Fibroblast of gingiva (primary cell): ENCODE measurements around the gene C4orf54.
A peak's percentile ranks its signal among the peaks of the same experiment; 100 is the strongest.

ENCODE experiments used
- DNase-seq: peaks from one replicate; pipeline ENCODE4 v3.0.0-alpha.2; 2011; ENCODE audit warnings: low read depth

Gene C4orf54

DNA sequence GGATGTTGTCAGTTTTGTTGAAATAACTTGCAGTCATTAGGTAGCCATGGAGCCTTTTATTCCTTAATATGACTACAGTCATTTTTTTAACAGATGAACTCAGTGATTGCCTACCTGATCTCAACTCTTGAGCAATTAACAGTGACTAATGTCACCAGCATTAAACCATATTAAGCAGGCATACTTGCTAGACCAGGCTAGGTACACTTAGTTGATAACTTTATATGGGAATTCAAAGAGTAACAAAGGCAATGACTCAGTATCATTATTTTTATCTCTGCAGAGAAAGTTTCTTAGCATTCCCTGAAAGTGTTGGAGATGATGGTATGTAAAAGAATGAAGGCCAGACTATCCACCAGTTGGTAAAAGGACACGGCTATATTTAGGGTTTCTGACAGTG, at the start of gene C4orf54:
C4orf54 (minus strand) TSS at position 31 of the 400 bp plus-strand sequence. CDS start 3,180 bp downstream, outside the sequence.
- no peak for DNase-seq

DNA sequence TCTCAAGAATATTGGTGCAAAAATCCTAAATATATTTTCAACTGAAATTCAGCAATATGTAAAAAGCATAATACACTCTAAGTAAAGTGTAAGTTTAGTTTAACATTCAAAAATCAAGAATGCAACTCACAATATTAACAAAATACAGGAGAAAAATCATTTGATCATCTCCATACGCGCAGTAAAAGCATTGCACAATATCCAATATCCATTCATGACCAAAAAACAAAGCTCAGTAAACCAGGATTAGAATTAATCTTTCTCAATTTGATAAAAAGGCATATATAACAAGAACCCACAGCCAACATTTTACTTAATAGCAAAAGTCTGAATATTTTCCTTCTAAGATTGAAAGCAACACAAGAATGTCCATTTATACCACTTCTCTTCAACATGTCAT, 48.3 kb upstream of the C4orf54 start:
- DNase-seq = no peak

DNA sequence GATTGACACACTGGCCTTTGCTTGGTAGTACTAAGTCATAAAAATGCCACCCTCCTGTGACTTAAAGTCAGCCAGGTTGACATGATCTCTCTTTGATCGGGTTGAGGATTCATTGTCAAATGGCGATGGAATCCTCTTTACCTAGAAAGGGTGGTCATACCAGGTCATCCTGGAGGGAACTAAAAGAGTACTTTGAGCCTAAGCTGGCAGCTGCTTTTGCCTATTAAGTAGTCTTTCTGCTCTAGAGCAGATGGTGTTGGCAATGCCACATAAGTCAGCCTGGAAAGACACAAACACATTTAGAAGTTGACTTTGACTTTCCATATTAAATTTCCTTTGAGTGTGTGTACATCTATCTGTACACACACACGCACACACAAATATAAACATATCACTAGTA, 39.2 kb upstream of the C4orf54 start:
- DNase-seq = no peak

DNA sequence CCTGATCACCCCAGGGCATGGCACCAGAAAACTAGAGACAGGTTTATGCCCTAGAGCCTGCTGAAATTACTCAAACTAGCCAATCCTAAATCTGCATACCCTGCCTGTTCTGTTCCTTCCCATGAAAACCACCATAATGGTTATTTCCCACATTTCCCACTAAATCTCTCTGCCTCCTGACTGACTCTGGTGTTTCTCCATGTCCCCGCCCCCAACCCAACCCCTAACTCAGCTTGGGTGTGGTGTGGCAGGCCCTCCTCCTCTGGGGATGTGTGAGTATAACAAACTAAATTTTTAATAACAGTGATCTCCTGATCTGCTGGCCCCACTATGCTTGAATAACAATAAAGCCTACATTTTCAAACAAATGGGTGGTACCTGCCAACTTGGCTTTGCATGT, 35.5 kb upstream of the C4orf54 start:
- DNase-seq = no peak

DNA sequence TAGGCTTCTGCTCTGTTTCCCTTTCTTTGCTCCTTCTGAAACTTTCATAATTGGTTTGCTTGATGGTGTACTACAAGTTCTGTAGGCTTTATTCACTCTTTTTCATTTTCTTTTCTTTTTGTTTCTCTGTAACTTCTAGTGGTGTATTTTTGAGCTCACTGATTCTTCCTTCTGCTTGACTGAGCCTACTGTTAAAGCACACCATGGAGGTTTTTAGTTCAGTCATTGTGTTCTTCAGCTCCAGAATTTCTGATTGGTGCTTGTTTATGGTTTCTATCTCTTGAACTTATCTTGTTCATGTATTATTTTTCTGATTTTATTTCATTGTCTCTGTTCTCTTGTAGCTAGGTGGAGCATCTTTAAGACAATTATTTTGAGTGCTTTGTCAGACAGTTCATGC, 33.4 kb upstream of the C4orf54 start:
- DNase-seq = no peak

DNA sequence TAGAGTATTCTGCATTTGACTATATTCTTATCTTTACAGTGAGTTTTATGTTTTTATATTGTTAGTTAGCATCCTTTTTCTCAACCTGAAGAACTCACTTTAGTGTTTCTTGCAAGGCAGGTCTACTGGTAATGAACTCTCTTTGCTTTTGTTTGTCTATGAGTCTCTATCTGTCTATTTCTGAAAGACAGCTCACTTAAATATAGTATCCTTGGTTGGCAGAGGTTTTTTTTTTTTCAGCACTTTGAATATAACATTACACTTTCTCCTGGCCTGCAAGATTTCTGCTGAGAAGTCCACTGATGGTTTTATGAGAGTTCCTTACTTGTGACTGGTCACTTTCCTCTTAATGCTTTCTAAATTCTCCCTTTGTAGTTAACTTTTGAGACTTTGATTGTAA, 32.8 kb upstream of the C4orf54 start:
- no peak for DNase-seq

DNA sequence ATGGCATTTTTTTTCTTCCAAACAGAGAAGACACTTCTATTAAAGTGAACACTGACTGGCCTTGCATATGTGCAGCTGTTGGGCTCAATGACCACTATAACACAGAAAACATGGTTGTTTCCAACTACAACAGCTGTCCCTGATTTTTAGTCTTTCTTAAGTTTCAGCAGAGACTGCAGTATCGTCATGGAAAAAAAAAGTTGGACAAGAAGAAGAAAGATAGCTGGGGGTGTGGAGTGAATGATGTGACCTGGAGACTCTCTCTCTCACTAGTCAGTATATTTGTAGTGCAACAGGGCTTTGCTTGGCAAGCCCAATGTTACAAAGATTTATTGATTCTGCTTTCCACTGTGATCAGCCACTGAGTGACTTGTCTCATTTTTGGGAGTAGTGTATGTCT, 29.5 kb upstream of the C4orf54 start:
- DNase-seq = peak; percentile 41

DNA sequence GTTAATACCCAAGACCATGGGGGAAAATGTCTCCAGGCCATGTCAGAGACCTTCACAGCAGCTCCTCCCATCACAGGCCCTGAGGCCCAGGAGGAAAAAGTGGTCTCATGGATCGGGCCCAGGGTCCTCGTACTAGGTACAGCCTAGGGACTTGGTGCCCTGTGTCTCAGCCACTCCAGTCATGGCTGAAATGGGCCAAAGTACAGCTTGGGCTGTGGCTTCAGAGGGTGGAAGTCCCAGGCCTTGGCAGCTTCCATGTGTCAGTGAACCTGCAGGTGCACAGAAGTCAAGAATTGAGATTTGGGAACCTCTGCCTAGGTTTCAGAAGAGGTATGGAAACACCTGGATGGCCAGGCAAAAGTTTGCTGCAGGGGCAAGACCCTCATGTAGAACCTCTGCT, 27.6 kb upstream of the C4orf54 start:
- no peak for DNase-seq

DNA sequence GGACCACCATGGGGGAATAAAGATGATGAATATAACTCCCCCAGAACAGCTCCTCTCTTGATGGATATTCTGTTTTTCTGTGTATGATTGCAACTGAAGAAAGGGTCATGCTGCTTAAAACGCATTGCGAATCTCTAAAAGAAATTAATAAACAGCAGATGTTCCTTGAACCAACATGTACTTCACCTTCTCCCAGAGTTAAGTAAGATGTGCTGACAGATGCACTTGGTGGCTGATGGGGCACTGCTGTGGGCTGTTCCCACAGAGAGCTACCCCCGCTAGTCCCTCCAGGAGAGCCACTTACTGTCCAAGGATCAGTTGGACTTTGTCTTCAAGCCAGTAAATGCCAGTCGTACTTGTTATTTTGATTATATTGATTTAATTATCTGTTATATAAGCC, 26.3 kb upstream of the C4orf54 start:
- no peak for DNase-seq

DNA sequence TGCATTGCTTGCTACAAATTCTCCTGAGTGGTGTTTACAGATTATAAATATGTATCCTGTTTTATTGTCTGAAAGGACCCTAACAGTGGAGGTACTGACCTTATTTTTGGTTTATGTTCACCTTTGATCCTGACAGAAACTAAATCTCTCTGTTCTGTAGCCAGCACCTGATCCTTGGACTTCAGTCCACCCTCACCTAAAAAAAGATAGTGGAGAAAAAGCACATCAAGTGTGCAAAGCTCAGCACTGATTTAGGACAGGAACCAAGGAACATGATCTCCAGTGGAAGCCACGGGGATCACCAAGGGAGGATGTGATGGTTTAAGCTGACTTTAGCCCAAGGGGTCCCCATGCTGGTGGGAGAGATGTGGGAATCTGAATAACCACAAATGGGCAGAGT, 22.3 kb upstream of the C4orf54 start:
- no peak for DNase-seq

DNA sequence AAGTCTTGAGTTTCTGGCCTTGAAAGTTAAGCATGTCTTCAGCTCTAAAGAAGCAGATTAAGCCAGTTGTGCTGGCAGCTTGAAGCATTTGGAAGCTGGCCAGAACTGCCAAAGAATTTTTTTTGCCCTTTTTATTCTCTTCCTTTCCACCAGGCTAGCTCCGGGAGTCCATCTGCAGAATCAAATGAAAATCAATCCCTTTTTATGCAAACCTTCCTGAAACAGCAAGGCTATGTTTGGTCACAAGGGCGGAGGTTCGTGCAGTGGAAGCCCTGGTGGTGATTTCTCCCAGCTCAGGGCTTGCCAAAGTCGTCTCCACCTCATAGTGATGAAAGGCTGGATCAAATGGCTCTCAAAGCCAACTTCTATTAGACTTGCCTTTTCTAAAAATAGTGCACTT, 21.6 kb upstream of the C4orf54 start:
- peak; percentile 43 for DNase-seq

DNA sequence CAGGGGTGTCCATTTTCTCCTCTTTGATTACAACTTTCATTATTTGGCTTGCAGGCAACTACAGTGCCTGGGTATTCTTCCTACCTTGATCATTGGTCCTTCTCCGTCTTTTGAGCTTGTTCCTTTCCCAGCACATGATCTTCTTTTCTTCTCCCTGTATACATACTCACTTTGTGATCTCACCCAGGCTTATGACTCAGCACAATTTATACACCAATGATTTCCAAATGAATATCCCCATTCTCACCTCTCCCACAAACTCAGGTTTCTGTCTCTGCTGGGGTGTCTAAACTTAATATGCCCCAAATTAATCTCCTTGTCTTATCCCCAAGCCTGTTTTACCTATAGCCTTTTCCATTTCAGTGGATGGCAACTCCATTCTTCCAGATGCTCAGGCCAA, 19.5 kb upstream of the C4orf54 start:
- DNase-seq = no peak

DNA sequence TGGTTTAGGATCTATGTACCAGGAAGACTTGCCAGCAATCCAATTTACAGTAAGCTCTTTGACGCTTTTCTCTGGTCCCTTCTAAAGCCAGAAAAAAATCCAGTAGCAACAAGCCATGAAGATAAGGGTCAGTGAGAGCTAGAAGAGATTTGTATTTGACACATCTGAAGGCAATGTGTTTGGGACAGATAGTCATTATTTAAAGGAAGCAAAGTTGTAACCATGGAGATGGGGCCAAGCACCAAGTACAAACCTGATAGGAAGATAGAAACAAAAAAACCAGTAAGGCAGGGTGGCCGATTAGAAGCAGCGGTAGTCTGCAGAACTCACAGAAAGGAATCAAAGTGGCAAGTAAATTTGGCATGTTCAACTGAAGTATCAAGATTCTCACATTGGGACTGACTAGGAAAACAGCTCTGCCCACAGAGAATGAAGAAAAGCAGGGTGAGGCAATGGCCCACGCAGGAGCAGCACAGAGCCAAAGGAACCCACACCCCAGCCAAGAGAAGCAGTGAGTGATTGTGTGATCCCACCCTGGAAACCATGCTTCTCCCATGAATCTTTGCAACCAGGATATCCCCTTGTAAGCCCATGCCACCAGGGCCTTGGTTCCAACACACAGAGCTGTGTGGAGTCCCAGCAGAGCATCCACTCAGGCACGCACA, 12.9 kb upstream of the C4orf54 start:
- no peak for DNase-seq

DNA sequence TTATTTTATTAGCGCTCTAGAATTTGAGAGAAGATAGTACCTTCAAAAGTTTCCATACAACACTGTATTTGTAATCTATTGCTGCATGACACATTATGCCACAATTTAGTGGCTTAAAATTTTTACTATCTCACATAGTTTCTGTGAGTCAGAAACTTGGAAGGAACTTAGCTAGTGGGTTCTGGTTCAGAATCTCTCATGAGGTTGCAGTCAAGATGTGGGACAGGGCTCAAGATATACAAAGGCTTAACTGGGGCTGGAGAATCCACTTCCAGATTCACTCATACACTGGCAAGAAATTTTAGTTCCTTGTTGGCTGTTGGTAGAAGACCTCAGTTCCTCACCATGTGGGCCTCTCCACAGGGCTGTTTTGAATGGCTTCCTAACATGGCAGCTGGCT, 11.5 kb upstream of the C4orf54 start:
- DNase-seq = no peak

DNA sequence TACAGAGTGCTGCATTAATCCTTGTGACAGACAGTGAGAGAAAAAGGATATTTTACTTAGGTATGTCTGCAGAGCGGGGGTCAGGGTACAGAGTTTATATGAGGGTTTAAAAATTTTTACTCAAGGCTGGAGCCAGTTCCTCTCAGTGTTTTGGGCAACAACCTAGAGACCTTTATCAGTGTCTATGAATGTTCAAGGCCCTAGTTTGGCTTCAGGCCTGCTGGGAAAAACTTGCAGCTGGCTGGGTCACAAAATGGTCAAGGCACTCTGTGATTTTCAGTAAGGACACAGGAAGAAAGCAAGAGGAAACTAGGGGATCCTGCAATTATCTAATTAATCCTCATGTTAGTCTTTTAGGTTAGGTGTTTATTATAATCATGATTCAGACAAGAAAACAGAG, 10.8 kb upstream of the C4orf54 start:
- DNase-seq = no peak

DNA sequence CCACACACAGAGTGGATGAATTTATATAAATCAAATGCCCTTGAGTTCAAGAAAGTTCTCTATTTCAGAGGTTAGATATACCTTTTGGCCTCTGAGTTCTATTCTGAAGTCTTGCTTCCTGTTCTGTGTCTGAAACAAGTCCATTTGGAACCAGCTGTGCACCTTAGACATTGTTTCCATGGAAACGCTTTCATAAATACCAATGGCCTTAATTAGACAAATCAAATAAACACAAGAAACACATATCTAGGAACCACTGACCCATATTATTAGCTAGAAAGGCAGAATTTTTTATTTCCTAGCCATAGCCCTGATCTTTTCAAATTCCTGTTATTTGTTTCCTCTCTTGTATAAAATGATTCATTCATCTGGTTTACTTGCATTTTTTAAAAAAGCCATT, 8.4 kb upstream of the C4orf54 start:
- DNase-seq = no peak

DNA sequence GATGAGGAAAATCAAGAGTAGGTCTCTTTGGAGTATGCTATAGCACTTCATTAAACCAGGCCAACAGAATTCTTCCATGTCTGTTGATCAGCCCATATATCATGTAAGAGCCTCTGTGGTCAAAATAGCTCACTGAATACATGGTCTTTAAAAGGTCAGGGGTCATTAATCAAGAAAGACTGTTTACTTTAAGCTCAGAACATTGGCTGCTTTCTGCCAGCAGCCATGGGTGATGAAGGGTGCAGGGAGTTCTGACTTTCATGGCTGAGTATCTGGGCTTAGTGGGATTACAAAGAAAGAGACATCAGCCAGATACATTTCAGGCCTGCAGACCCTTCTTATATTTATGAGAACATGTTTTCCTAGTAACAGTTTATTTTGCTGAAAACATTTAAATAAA, 7.1 kb upstream of the C4orf54 start:
- no peak for DNase-seq

DNA sequence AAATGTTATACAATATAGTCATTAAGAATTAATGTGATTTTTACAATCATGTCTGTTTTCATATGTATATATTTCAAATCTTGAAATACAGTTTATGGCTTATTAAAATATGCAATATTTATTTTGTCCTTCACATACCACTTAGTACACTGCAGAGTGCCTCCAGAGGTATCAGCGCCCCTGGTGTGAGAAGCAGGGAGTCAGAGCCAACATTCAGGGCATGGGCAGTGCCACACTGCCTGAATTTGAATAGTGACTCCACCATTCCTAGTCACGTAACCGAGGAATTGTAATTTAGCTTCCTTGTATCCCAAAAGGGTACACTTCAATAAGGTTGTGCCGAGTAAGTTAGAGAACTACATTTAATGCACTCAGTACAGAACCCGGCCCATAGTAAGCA, 4.3 kb upstream of the C4orf54 start:
- no peak for DNase-seq

DNA sequence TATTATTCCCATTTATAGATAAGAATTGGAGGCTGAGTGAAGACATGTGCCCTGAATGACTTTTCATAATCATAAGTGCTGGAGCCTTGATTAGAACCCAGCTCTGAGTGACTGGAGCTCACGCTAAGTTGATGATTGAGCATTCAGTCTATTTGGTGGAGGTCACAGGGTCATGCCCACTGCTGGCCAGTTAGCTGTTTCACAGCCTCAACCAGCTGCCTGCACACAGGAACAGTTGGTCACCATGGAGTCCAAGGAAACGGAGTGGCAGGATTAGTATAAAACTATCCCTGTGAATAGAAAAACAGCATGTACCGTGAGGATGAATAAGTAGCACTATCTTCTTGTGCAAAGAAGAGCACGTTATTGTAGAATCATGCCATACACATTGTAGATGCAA, 1.0 kb upstream of the C4orf54 start:
- DNase-seq = no peak

DNA sequence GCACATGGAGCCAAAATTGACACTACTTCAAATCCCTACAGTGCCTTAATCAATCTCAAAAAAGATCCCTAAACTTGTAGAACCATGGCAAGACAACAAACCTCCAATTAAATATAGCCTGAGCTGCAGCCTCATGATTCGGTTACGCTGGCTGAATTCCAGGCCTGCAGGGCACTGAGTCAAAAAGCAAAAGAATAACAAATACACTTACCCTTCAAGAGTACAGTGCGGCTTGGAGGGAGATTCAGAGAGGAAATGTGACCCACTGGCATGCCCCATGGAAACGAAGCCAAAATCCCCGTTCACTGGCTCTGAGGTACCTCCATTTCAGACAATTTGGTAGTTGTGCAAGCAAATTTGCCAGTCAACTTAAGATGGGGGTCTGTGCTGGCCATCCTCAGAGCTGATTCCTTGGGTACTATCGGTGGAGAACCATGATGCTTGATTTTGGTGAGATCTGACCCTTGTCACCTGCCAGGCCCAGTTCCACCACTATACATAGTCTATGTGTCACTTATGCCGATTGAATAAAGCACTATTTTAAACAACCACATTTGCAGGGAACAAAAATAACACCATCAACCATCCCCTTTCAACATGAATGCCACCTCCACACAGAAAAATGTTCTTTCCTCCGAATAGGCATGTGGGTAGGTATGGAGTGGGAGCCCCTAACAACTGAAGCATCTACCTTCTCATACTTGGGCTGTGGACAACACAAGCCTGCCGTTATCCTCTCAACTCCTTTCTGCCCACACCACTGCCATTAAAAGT, 2.1 kb downstream of the C4orf54 start:
- peak; percentile 81 for DNase-seq

DNA sequence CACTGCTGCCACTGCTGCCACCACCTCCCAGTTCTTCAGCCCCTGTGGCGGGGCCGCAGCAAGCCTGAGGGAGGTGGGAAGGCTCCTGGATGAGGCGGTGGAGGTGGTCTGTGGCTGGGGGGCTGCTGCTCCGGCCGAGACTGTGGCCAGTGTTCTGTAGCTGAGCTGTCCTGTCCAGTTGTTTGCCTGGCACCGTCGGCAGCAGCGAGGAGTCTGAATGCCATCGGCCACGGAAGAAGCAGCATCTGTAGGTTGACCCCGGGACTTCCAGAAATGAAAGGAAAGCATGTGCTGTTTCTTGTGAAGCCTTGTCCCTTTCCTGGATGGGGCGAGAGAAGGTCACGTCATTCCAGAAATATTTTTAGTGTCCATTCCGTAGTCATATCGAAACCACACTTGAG, 3.3 kb downstream of the C4orf54 start:
- no peak for DNase-seq

DNA sequence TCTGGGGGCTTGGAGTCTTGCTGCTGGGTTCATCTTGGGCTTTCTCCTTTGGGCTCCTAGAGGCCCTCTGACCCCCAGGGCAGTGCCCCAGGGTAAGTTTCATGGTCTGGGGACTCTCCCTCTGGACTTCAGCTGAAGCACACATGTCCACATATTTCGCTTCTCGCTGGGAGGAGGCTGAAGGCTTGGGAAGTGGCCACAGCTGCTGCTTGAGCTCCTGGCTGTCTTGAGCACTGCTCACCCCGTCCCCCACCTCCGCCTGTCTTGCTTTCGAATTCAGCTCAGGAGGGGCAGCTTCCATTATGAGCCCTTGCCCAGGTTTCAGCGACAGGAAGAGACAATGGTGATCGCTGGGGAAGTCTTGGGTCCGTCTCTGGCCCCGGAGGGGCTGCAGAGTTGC, 3.7 kb downstream of the C4orf54 start:
- DNase-seq = no peak

DNA sequence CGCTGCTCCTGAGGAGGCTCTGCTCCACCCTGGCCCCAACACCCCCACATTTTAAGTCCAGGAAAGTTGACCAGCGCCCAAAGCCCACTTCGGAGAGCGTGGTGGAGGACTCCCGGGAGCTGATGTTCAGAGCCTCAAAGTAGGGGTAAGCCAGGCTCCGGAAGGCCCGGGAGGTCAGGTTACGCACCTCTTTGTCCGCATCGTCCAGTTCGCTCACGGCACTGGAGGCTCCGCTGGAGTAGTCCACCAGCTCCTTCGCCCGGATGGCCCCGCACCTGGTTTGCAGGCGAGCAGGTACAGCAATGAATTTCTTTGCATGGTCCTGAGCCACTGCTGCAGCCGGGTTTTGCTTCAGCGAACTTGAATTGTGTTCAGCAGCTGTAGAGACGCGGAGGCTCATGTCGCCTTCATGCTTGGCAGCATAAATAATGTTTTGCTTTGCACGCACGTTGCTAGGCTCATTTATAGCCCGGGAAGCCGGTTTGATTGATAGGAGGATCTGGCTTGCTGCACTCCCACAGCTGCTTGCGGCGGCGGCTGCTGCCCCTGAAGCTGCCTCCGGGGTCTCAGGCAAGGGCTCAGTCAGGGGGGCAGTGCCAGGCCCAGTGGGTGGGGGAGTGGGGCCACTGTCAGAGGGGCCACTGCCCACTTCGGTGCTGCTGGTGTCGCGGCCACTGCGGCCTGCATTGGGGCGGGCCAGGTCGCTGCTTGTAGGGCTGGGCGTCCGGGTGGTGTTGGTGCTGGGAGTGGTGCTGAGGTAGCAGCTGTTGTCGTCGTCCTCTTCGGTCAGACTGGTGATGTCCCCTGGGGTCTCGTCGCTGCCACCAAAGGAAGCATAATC, 4.8 kb downstream of the C4orf54 start:
- no peak for DNase-seq
